GM04504 (cell line): ENCODE data around the gene INPP4A.

ENCODE experiments used
- DNase-seq: peaks from one replicate; pipeline ENCODE4 v3.0.0-alpha.2; 2012; ENCODE audit warnings: low read depth

The INPP4A gene

GRCh38 chr2:98637401-98638147, 192.9 kb downstream of the INPP4A start:
- no peak for DNase-seq

GRCh38 chr2:98643496-98644100, 198.9 kb downstream of the INPP4A start:
- DNase-seq: no peak
